NCI-H82 treated with DMSO at 0.1 percent for 48 hours (cell line): ENCODE results near the gene FOXQ1.
"Not testable (repeated sequence)": the region's sequence is repeated elsewhere in the genome, so short reads cannot be mapped to it uniquely, and the experiment has no call there.

Source experiments
- DNase-seq: peaks from one replicate; lab custom pipeline; 2025; ENCODE audit not compliant: unreplicated experiment; lab: John Stamatoyannopoulos, UW

The FOXQ1 gene

GRCh38 chr6:1355068-1355467 lies 43.2 kb downstream of the FOXQ1 start:
- not testable (repeated sequence) for DNase-seq

GRCh38 chr6:1361717-1362116 lies 49.8 kb downstream of the FOXQ1 start:
- DNase-seq: not testable (repeated sequence)

GRCh38 chr6:1362643-1363042 lies 50.7 kb downstream of the FOXQ1 start:
- no peak for DNase-seq

GRCh38 chr6:1363298-1363697 lies 51.4 kb downstream of the FOXQ1 start:
- DNase-seq: no peak

- no peak for DNase-seq
Observed at GRCh38 chr6:1363729-1364572, 52.1 kb downstream of the FOXQ1 start.
